K562 (cell line): ENCODE measurements around the gene CCDC148. TPM values are rescaled to one million over a fixed set of nuclear protein-coding genes. Genes with fewer than 3 reads are reported as not detected.

Experiments
- ATF3 ChIP-seq, 2 experiments: fragments of 450-650 bp in 1 of 2; sonication (generic) in 1 of 2; formaldehyde crosslinking in 1 of 2; IDR thresholded peaks in 1 of 2; conservative IDR thresholded peaks in 1 of 2; 2 replicates each; pipeline versions ENCODE4 v1.6.1 to v1.8.1; 2016 to 2023; ENCODE audit warnings: mild to moderate bottlenecking in 2 of 2, moderate library complexity in 2 of 2, inconsistent platforms in 1 of 2, missing genetic modification reagents in 1 of 2
- BRF1 ChIP-seq: IDR thresholded peaks from 3 replicates; pipeline ENCODE4 v1.6.1; 2011; ENCODE audit warnings: borderline replicate concordance, mild to moderate bottlenecking; ENCODE audit not compliant: insufficient read length; ENCODE audit errors: extremely low read depth
- E2F5 ChIP-seq: sonication (generic); formaldehyde crosslinking; IDR thresholded peaks from 2 replicates; pipeline ENCODE4 v1.8.0; 2022; ENCODE audit warnings: mild to moderate bottlenecking, missing genetic modification reagents
- FOXA3 ChIP-seq, 2 experiments: fragments of 450-650 bp in 1 of 2; sonication (generic) in 1 of 2; formaldehyde crosslinking; IDR thresholded peaks in 1 of 2; conservative IDR thresholded peaks in 1 of 2; 2 replicates each; pipeline versions ENCODE4 v1.4.0 to v1.8.0; 2020 to 2022; ENCODE audit warnings: mild to moderate bottlenecking in 2 of 2, missing genetic modification reagents in 1 of 2
- HIVEP1 ChIP-seq: fragments of 250-450 bp; sonication (Bioruptor Pico); IDR thresholded peaks from 2 replicates; pipeline ENCODE4 v1.4.0; 2020; ENCODE audit warnings: mild to moderate bottlenecking
- HMG20A ChIP-seq: fragments of 450-650 bp; formaldehyde crosslinking; conservative IDR thresholded peaks from 2 replicates; pipeline ENCODE4 v1.4.0; 2020; ENCODE audit warnings: mild to moderate bottlenecking, mixed read lengths
- NCOA4 ChIP-seq: fragments of 450-650 bp; IDR thresholded peaks from 2 replicates; pipeline ENCODE4 v1.6.1; 2018; ENCODE audit warnings: mild to moderate bottlenecking; ENCODE audit not compliant: partially characterized antibody
- PHF21A ChIP-seq: fragments of 450-650 bp; IDR thresholded peaks from 2 replicates; pipeline ENCODE4 v1.6.1; 2017; ENCODE audit warnings: low read depth, borderline replicate concordance
- TCF3 ChIP-seq: sonication (generic); formaldehyde crosslinking; IDR thresholded peaks from 2 replicates; pipeline ENCODE4 v1.4.0; 2020; ENCODE audit warnings: mild to moderate bottlenecking, missing genetic modification reagents
- TEAD1 ChIP-seq, 2 experiments: fragments of 450-650 bp in 1 of 2; sonication (generic) in 1 of 2; formaldehyde crosslinking; IDR thresholded peaks; 2 replicates each; pipeline versions ENCODE4 v1.4.0 to v1.8.0; 2020 to 2022; ENCODE audit warnings: mild to moderate bottlenecking in 2 of 2, missing genetic modification reagents in 1 of 2
- TFE3 ChIP-seq: fragments of 450-650 bp; formaldehyde crosslinking; IDR thresholded peaks from 2 replicates; pipeline ENCODE4 v1.4.0; 2020; ENCODE audit warnings: mild to moderate bottlenecking, mixed read lengths
- ZBTB26 ChIP-seq: fragments of 450-650 bp; formaldehyde crosslinking; IDR thresholded peaks from 2 replicates; pipeline ENCODE4 v1.4.0; 2022; ENCODE audit warnings: missing genetic modification characterization
- ZBTB34 ChIP-seq: fragments of 250-450 bp; sonication (Bioruptor Pico); IDR thresholded peaks from 2 replicates; pipeline ENCODE4 v1.8.0; 2021; ENCODE audit warnings: mild to moderate bottlenecking, moderate library complexity
- ZFPM2 ChIP-seq: fragments of 250-450 bp; sonication (Bioruptor Pico); IDR thresholded peaks from 2 replicates; pipeline ENCODE4 v1.5.1; 2022; ENCODE audit warnings: mild to moderate bottlenecking
- ZNF175 ChIP-seq: fragments of 200-800 bp; sonication (Bioruptor generic); IDR thresholded peaks from 2 replicates; pipeline ENCODE4 v1.6.1; 2016; ENCODE audit warnings: low read depth, mild to moderate bottlenecking, missing genetic modification characterization, missing compliant biosample characterization
- ZNF511 ChIP-seq: sonication (generic); formaldehyde crosslinking; IDR thresholded peaks from 2 replicates; pipeline ENCODE4 v1.8.0; 2022; ENCODE audit warnings: mild to moderate bottlenecking, missing genetic modification reagents
- polyA plus RNA-seq, 8 experiments: library from polyadenylated mRNA; depleted of rRNA in 4 of 8; stranded (reverse) in 5 of 8; unstranded in 3 of 8; fragments of >200 nt; fragmentation: Nextera tagmentation in 2 of 8; fragmentation: Illumina TruSeq in 1 of 8; extraction: Ambion mirVana in 2 of 8; extraction: Trizol in 1 of 8; gene quantifications; 2 replicates each; pipeline versions ENCODE4 v1.2.1 to v1.2.3, GENCODE V29; 2011 to 2014; ENCODE audit warnings: inconsistent platforms in 1 of 8, missing spikeins in 1 of 8
- total RNA-seq, 7 experiments: library from RNA; depleted of rRNA in 6 of 7; stranded (reverse); fragments of >200 nt in 6 of 7; fragmentation: Illumina TruSeq in 2 of 7; extraction: Trizol in 2 of 7; gene quantifications; 2 replicates each; pipeline versions ENCODE4 v1.2.1 to v1.2.3, GENCODE V29; 2011 to 2021; ENCODE audit warnings: low replicate concordance in 1 of 7

CCDC148 gene
- total and polyA plus RNA-seq, 9 of the 15 experiments (the other 6 are each of a cell fraction or from before 2014, with no cell fraction given) = 0.10 to 1.4 (median 0.65) TPM

- no peak for TF ChIP-seq TEAD1 (CRISPR knock-in tag; IDR thresholded peaks at IDR 0.05)
- TF ChIP-seq PHF21A = no peak
- TF ChIP-seq ZFPM2 (CRISPR knock-in tag) = no peak
- TF ChIP-seq HIVEP1 (CRISPR knock-in tag) = no peak
- no peak for TF ChIP-seq TCF3
- no peak for TF ChIP-seq TFE3
- no peak for TF ChIP-seq NCOA4
- peak in 1 of 2 experiments; percentile 66; a peak in 2 of 4 replicates for TF ChIP-seq FOXA3 (CRISPR knock-in tag; conservative IDR thresholded peaks at IDR 0.05 in 1 of 2, IDR thresholded peaks at IDR 0.05 in 1 of 2)
- no peak for TF ChIP-seq ZBTB34 (CRISPR knock-in tag)
- no peak for TF ChIP-seq ZBTB26 (CRISPR knock-in tag)
- TF ChIP-seq HMG20A (CRISPR knock-in tag) = no peak
- no peak for TF ChIP-seq ZNF175 (CRISPR knock-in tag)
- no peak for TF ChIP-seq BRF1
- peak; percentile 96 for TF ChIP-seq ATF3 (IDR thresholded peaks at IDR 0.05)
- no peak for TF ChIP-seq ATF3 (CRISPR knock-in tag; conservative IDR thresholded peaks at IDR 0.05)
- TF ChIP-seq E2F5 (CRISPR knock-in tag) = no peak
- no peak for TF ChIP-seq ZNF511
Measured at GRCh38 chr2:158214431-158214830, 242.1 kb downstream of the CCDC148 start (continued).
